ENCODE data around the gene RHBDL2. TPM values are rescaled to one million over a fixed set of nuclear protein-coding genes. Genes with fewer than 3 reads are reported as not detected.

RHBDL2 gene
- total and polyA plus RNA-seq, 4 donors: 0.57 TPM; not detected in 3

- intact Hi-C loops (cut with DNase I): no loop called here
- no peak overlapping the region for H3K4me3 ChIP-seq (ENCODE audit: low read length in 2 of 2)
- no peaks in the 10 kb centered on the region for H3K27me3 ChIP-seq (ENCODE audit: control insufficient read depth in 1 of 2, insufficient read depth in 2 of 2, low read length in 1 of 2)
- H3K9me3 ChIP-seq (ENCODE audit: control insufficient read depth, low read length): no peaks in the 10 kb centered on the region
- DNase-seq (no peak), ATAC-seq (ENCODE audit: low FRiP score) (no peak)
- WGBS, 2 donors: 86 to 93% methylated on average over 4 of the region's 4 CpGs
- H3K36me3 ChIP-seq (ENCODE audit: control insufficient read depth in 1 of 2, insufficient read depth in 2 of 2, low read length in 1 of 2): no peaks in the 10 kb centered on the region
- no peak overlapping the region for H3K27ac ChIP-seq (ENCODE audit: low read depth in 1 of 2, low read length in 2 of 2)
- no peaks in the 10 kb centered on the region for H3K4me1 ChIP-seq (ENCODE audit: control insufficient read depth in 1 of 2, insufficient read depth in 2 of 2, low read length in 2 of 2)
These were observed 42.1 kb downstream of the RHBDL2 start for GRCh38 chr1:38899560-38899959.

- intact Hi-C loops (cut with DNase I): no loop called here
- no peak for ATAC-seq (ENCODE audit: low FRiP score)
- no peak for DNase-seq
- Histone ChIP-seq H3K4me3 (ENCODE audit: low read length in 2 of 2) (no peak overlapping the region), H3K27ac (ENCODE audit: low read depth in 1 of 2, low read length in 2 of 2) (no peak overlapping the region), H3K9me3 (ENCODE audit: control insufficient read depth, low read length) (no peaks in the 10 kb centered on the region), H3K4me1 (ENCODE audit: control insufficient read depth in 1 of 2, insufficient read depth in 2 of 2, low read length in 2 of 2) (no peaks in the 10 kb centered on the region), H3K36me3 (ENCODE audit: control insufficient read depth in 1 of 2, insufficient read depth in 2 of 2, low read length in 1 of 2) (no peaks in the 10 kb centered on the region), H3K27me3 (ENCODE audit: control insufficient read depth in 1 of 2, insufficient read depth in 2 of 2, low read length in 1 of 2) (no peaks in the 10 kb centered on the region)
These were observed 42.9 kb downstream of the RHBDL2 start for GRCh38 chr1:38898653-38899230.

GRCh38 chr1:38896169-38896568 is 45.5 kb downstream of the RHBDL2 start:
- 91 to 94% methylated on average over 2 of the region's 2 CpGs for WGBS, 2 donors
- H3K36me3 ChIP-seq (ENCODE audit: control insufficient read depth in 1 of 2, insufficient read depth in 2 of 2, low read length in 1 of 2): no peaks in the 10 kb centered on the region
- no peaks in the 10 kb centered on the region for H3K4me1 ChIP-seq (ENCODE audit: control insufficient read depth in 1 of 2, insufficient read depth in 2 of 2, low read length in 2 of 2)
- H3K27me3 ChIP-seq (ENCODE audit: control insufficient read depth in 1 of 2, insufficient read depth in 2 of 2, low read length in 1 of 2): no peaks in the 10 kb centered on the region
- DNase-seq (no peak), ATAC-seq (ENCODE audit: low FRiP score) (no peak)
- H3K27ac ChIP-seq (ENCODE audit: low read depth in 1 of 2, low read length in 2 of 2): no peak overlapping the region
- H3K4me3 ChIP-seq (ENCODE audit: low read length in 2 of 2): no peak overlapping the region
- no peaks in the 10 kb centered on the region for H3K9me3 ChIP-seq (ENCODE audit: control insufficient read depth, low read length)
- intact Hi-C loops (cut with DNase I): no loop called here

- Histone ChIP-seq H3K4me3 (ENCODE audit: low read length in 2 of 2) (no peak overlapping the region), H3K4me1 (ENCODE audit: control insufficient read depth in 1 of 2, insufficient read depth in 2 of 2, low read length in 2 of 2) (no peaks in the 10 kb centered on the region), H3K36me3 (ENCODE audit: control insufficient read depth in 1 of 2, insufficient read depth in 2 of 2, low read length in 1 of 2) (peaks cover 0 to 2% of the 10 kb centered on the region in 2 donors), H3K27me3 (ENCODE audit: control insufficient read depth in 1 of 2, insufficient read depth in 2 of 2, low read length in 1 of 2) (no peaks in the 10 kb centered on the region), H3K9me3 (ENCODE audit: control insufficient read depth, low read length) (no peaks in the 10 kb centered on the region), H3K27ac (ENCODE audit: low read depth in 1 of 2, low read length in 2 of 2) (no peak overlapping the region)
- DNase-seq (no peak), ATAC-seq (ENCODE audit: low FRiP score) (no peak)
- 76 to 83% methylated on average over 1 of the region's 1 CpG for WGBS, 2 donors
- intact Hi-C loops (cut with DNase I): no loop called here
These were observed 48.7 kb downstream of the RHBDL2 start for GRCh38 chr1:38892976-38893375.

- no peak overlapping the region for H3K4me3 ChIP-seq (ENCODE audit: low read length in 2 of 2)
- no peak overlapping the region for H3K27ac ChIP-seq (ENCODE audit: low read depth in 1 of 2, low read length in 2 of 2)
- no peaks in the 10 kb centered on the region for H3K27me3 ChIP-seq (ENCODE audit: control insufficient read depth in 1 of 2, insufficient read depth in 2 of 2, low read length in 1 of 2)
- peaks cover 0 to 2% of the 10 kb centered on the region in 2 donors for H3K36me3 ChIP-seq (ENCODE audit: control insufficient read depth in 1 of 2, insufficient read depth in 2 of 2, low read length in 1 of 2)
- H3K4me1 ChIP-seq (ENCODE audit: control insufficient read depth in 1 of 2, insufficient read depth in 2 of 2, low read length in 2 of 2): no peaks in the 10 kb centered on the region
- ATAC-seq (ENCODE audit: low FRiP score) (no peak), DNase-seq (no peak)
- WGBS, 2 donors: 94 to 100% methylated on average over 1 of the region's 1 CpG
- no peaks in the 10 kb centered on the region for H3K9me3 ChIP-seq (ENCODE audit: control insufficient read depth, low read length)
- intact Hi-C loops (cut with DNase I): no loop called here
These were observed 49.9 kb downstream of the RHBDL2 start for GRCh38 chr1:38891753-38892152.

GRCh38 chr1:38889589-38889988 is 52.0 kb downstream of the RHBDL2 start:
- Histone ChIP-seq H3K36me3 (ENCODE audit: control insufficient read depth in 1 of 2, insufficient read depth in 2 of 2, low read length in 1 of 2) (peaks cover 0 to 2% of the 10 kb centered on the region in 2 donors), H3K9me3 (ENCODE audit: control insufficient read depth, low read length) (no peaks in the 10 kb centered on the region)
- no peak for ATAC-seq (ENCODE audit: low FRiP score)

GRCh38 chr1:38888423-38889333 is 53.0 kb downstream of the RHBDL2 start:
- WGBS, 2 donors: 89 to 90% methylated on average over 9 of the region's 9 CpGs
- intact Hi-C loops (cut with DNase I): no loop called here
- Histone ChIP-seq H3K4me3 (ENCODE audit: low read length in 2 of 2) (no peak overlapping the region), H3K36me3 (ENCODE audit: control insufficient read depth in 1 of 2, insufficient read depth in 2 of 2, low read length in 1 of 2) (peaks cover 0 to 2% of the 10 kb centered on the region in 2 donors), H3K9me3 (ENCODE audit: control insufficient read depth, low read length) (no peaks in the 10 kb centered on the region), H3K4me1 (ENCODE audit: control insufficient read depth in 1 of 2, insufficient read depth in 2 of 2, low read length in 2 of 2) (no peaks in the 10 kb centered on the region), H3K27me3 (ENCODE audit: control insufficient read depth in 1 of 2, insufficient read depth in 2 of 2, low read length in 1 of 2) (no peaks in the 10 kb centered on the region), H3K27ac (ENCODE audit: low read depth in 1 of 2, low read length in 2 of 2) (no peak overlapping the region)
- ATAC-seq (ENCODE audit: low FRiP score): no peak
- DNase-seq: no peak

More at GRCh38 chr1:38889589-38889988, 52.0 kb downstream of the RHBDL2 start:
- H3K4me3 ChIP-seq (ENCODE audit: low read length in 2 of 2): no peak overlapping the region
- intact Hi-C loops (cut with DNase I): no loop called here
- no peak overlapping the region for H3K27ac ChIP-seq (ENCODE audit: low read depth in 1 of 2, low read length in 2 of 2)
- 71 to 83% methylated on average over 5 of the region's 5 CpGs for WGBS, 2 donors
- no peak for DNase-seq
- no peaks in the 10 kb centered on the region for H3K4me1 ChIP-seq (ENCODE audit: control insufficient read depth in 1 of 2, insufficient read depth in 2 of 2, low read length in 2 of 2)
- no peaks in the 10 kb centered on the region for H3K27me3 ChIP-seq (ENCODE audit: control insufficient read depth in 1 of 2, insufficient read depth in 2 of 2, low read length in 1 of 2)

GRCh38 chr1:38885092-38885491 is 56.5 kb downstream of the RHBDL2 start:
- H3K27me3 ChIP-seq (ENCODE audit: control insufficient read depth in 1 of 2, insufficient read depth in 2 of 2, low read length in 1 of 2): no peaks in the 10 kb centered on the region
- intact Hi-C loops (cut with DNase I): no loop called here
- peaks cover 0 to 2% of the 10 kb centered on the region in 2 donors for H3K36me3 ChIP-seq (ENCODE audit: control insufficient read depth in 1 of 2, insufficient read depth in 2 of 2, low read length in 1 of 2)
- ATAC-seq (ENCODE audit: low FRiP score) (no peak), DNase-seq (no peak)
- H3K4me3 ChIP-seq (ENCODE audit: low read length in 2 of 2): no peak overlapping the region
- H3K27ac ChIP-seq (ENCODE audit: low read depth in 1 of 2, low read length in 2 of 2): no peak overlapping the region
- H3K9me3 ChIP-seq (ENCODE audit: control insufficient read depth, low read length): no peaks in the 10 kb centered on the region
- H3K4me1 ChIP-seq (ENCODE audit: control insufficient read depth in 1 of 2, insufficient read depth in 2 of 2, low read length in 2 of 2): no peaks in the 10 kb centered on the region
- WGBS, 2 donors: 93 to 98% methylated on average over 2 of the region's 2 CpGs

GRCh38 chr1:38881487-38881886 is 60.1 kb downstream of the RHBDL2 start, which contains the start of gene GJA9:
GJA9 (minus strand) TSS chr1:38881587; CDS start chr1:38876098, 5,489 bp downstream.
- Histone ChIP-seq H3K9me3 (ENCODE audit: control insufficient read depth, low read length) (no peaks in the 10 kb centered on the region), H3K4me1 (ENCODE audit: control insufficient read depth in 1 of 2, insufficient read depth in 2 of 2, low read length in 2 of 2) (no peaks in the 10 kb centered on the region), H3K27ac (ENCODE audit: low read depth in 1 of 2, low read length in 2 of 2) (no peak within 1 kb of the TSS), H3K4me3 (ENCODE audit: low read length in 2 of 2) (no peak within 1 kb of the TSS), H3K36me3 (ENCODE audit: control insufficient read depth in 1 of 2, insufficient read depth in 2 of 2, low read length in 1 of 2) (no peaks in the 10 kb centered on the region), H3K27me3 (ENCODE audit: control insufficient read depth in 1 of 2, insufficient read depth in 2 of 2, low read length in 1 of 2) (no peaks in the 10 kb centered on the region)
- DNase-seq: no peak
- no peak for ATAC-seq (ENCODE audit: low FRiP score)
- intact Hi-C loops (cut with DNase I): no loop called here
